Measurements from ENCODE around the gene SPACA1. TPM values are rescaled to one million over a fixed set of nuclear protein-coding genes. Genes with fewer than 3 reads are reported as not detected.
A peak's percentile ranks its signal among the peaks of the same experiment; 100 is the strongest.
"Not testable (repeated sequence)": the region's sequence is repeated elsewhere in the genome, so short reads cannot be mapped to it uniquely, and the experiment has no call there.

SPACA1 gene, protein sequence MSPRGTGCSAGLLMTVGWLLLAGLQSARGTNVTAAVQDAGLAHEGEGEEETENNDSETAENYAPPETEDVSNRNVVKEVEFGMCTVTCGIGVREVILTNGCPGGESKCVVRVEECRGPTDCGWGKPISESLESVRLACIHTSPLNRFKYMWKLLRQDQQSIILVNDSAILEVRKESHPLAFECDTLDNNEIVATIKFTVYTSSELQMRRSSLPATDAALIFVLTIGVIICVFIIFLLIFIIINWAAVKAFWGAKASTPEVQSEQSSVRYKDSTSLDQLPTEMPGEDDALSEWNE
- not detected for total RNA-seq
- polyA plus RNA-seq (ENCODE audit: insufficient read length in 2 of 2): not detected
- long read RNA-seq, donor 1: 0 reads
- long read RNA-seq, donor 2: 0 reads
- long read RNA-seq, donor 3: 0 reads
- long read RNA-seq, donor 4: 0 reads

DNA sequence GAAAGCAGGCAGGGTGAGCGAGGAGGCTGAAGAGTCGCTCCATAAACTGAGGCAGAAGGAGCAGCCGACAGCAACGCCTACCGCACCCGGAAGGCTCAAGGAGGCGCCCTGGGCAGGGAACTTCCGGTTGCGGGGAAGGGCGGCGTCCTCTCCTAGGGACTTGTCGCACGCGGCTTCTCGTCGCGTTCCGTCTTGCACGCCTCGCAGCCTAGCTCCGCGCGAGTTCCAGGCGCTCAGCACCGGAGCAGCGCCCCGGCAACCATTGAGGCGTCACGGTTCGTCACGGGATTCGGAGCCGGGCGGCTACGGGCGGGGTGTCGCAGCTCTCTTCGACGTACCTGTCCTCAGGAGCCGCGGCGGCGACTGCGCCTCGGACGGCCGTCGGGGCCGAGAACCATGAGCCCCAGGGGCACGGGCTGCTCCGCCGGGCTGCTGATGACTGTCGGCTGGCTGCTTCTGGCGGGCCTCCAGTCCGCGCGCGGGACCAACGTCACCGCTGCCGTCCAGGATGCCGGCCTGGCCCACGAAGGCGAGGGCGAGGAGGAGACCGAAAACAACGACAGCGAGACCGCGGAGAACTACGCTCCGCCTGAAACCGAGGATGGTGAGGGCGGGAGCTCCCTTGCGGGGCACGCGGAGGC is at the start of gene SPACA1:
TSS of gene SPACA1 (plus strand) at position 332 of the 641 bp plus-strand sequence. CDS start at position 397, 65 bp downstream.
- no peaks in the 10 kb centered on the region for H3K36me3 ChIP-seq (ENCODE audit: control insufficient read depth, insufficient read depth, low read length)
- no peak within 1 kb of the TSS for H3K4me3 ChIP-seq (ENCODE audit: low read depth, low read length)
- no peaks in the 10 kb centered on the region for H3K27me3 ChIP-seq (ENCODE audit: control insufficient read depth, insufficient read depth, low read length)
- WGBS (ENCODE audit: insufficient coverage): 74% methylated on average over 77 of the region's 77 CpGs
- no peak for DNase-seq (ENCODE audit: low read depth in 4 of 6, low spot score in 6 of 6)
- H3K9me3 ChIP-seq (ENCODE audit: control insufficient read depth, insufficient read depth, low read length): no peaks in the 10 kb centered on the region
- no peaks in the 10 kb centered on the region for H3K4me1 ChIP-seq (ENCODE audit: control insufficient read depth, insufficient read depth, low read length)
- H3K27ac ChIP-seq (ENCODE audit: low read depth, low read length): no peak within 1 kb of the TSS

DNA sequence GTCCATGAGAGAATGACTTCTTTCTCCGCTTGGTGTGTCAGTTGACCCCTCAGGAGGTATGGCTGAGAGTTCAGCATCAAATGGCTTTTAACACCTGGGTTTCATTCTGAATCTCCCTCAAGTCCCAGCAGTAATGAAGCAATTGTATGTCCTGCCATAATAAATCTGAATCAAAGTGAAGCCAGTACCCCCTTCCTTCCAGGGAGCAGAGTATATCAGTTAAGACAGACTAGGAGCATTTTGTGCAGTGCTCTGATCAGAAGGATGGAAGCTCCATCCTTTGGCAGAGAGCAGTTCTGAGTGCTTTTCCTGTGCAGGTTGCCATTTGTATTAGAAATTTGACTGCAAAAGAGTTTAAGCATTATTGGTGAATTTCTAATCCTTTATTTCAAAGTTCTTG is 46.9 kb upstream of the SPACA1 start:
- 80% methylated on average over 1 of the region's 1 CpG for WGBS (ENCODE audit: insufficient coverage)
- DNase-seq (ENCODE audit: low read depth in 4 of 6, low spot score in 6 of 6): no peak
- Histone ChIP-seq H3K9me3 (ENCODE audit: control insufficient read depth, insufficient read depth, low read length) (no peaks in the 10 kb centered on the region), H3K4me3 (ENCODE audit: low read depth, low read length) (no peak overlapping the region), H3K4me1 (ENCODE audit: control insufficient read depth, insufficient read depth, low read length) (no peaks in the 10 kb centered on the region), H3K27ac (ENCODE audit: low read depth, low read length) (no peak overlapping the region), H3K27me3 (ENCODE audit: control insufficient read depth, insufficient read depth, low read length) (no peaks in the 10 kb centered on the region), H3K36me3 (ENCODE audit: control insufficient read depth, insufficient read depth, low read length) (no peaks in the 10 kb centered on the region)

DNA sequence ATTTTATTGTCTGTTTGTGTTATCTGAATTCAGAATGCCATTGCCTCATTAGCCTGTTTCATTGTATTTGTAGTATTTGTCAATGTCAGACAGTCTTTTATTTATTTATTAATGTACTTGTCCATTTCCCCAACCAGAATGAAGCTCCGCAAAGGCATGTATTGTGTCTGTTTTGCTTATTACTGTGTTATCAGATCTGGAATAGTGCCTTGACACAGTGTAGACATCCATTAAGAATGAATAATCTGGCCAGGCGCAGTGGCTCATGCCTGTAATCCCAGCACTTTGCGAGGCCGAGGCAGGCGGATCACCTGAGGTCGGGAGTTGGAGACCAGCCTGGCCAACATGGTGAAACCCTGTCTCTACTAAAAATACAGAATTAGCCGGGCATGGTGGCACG is 46.4 kb upstream of the SPACA1 start:
- not testable (repeated sequence) for H3K4me1 ChIP-seq (ENCODE audit: control insufficient read depth, insufficient read depth, low read length); H3K36me3 ChIP-seq (ENCODE audit: control insufficient read depth, insufficient read depth, low read length); DNase-seq (ENCODE audit: low read depth in 4 of 6, low spot score in 6 of 6); H3K9me3 ChIP-seq (ENCODE audit: control insufficient read depth, insufficient read depth, low read length); H3K4me3 ChIP-seq (ENCODE audit: low read depth, low read length); H3K27ac ChIP-seq (ENCODE audit: low read depth, low read length); H3K27me3 ChIP-seq (ENCODE audit: control insufficient read depth, insufficient read depth, low read length)
- 86% methylated on average over 7 of the region's 8 CpGs for WGBS (ENCODE audit: insufficient coverage)

DNA sequence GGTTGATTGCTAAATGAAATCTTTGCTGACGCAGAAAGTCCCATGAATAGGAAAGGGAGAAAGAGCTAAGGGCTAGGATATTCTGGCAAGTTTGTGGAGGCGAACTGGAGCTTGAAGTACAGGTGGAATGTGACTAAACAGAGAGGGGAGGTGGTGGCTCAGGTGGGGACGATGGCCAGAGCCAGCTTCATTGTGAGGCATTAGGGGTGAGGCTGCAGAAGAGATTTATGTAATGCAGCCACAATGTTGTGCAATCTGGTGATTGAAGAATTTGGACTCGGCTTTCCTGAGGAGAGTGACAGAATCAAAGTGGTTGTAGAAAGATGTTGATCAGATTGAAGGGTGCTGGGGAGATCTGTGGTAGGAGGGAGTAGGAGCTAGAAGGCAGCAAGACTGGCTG is 42.9 kb upstream of the SPACA1 start:
- Histone ChIP-seq H3K27me3 (ENCODE audit: control insufficient read depth, insufficient read depth, low read length) (no peaks in the 10 kb centered on the region), H3K27ac (ENCODE audit: low read depth, low read length) (no peak overlapping the region), H3K36me3 (ENCODE audit: control insufficient read depth, insufficient read depth, low read length) (no peaks in the 10 kb centered on the region), H3K4me3 (ENCODE audit: low read depth, low read length) (no peak overlapping the region), H3K4me1 (ENCODE audit: control insufficient read depth, insufficient read depth, low read length) (no peaks in the 10 kb centered on the region), H3K9me3 (ENCODE audit: control insufficient read depth, insufficient read depth, low read length) (no peaks in the 10 kb centered on the region)
- WGBS (ENCODE audit: insufficient coverage): 79% methylated on average over 4 of the region's 4 CpGs
- no peak for DNase-seq (ENCODE audit: low read depth in 4 of 6, low spot score in 6 of 6)

DNA sequence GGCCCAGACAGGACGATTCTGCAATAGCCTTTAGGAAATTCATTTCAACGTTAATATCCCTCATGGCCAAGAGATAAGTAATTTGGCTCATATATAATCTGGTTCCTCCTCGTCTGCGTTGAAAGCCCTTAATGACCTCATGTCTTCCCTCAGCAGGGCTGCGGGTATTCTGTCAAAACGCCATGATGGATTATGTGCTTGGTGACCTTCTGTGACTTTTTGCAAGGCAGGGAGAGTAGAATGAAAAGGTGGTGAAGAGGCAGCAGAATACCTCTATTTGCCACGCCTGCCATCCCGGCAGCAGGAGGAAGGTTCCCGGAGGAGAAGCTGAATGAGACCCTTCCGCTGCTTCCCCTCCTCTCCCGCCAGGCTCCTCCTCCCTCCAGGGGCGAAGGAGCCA is 41.1 kb upstream of the SPACA1 start:
- H3K4me1 ChIP-seq (ENCODE audit: control insufficient read depth, insufficient read depth, low read length): no peaks in the 10 kb centered on the region
- H3K9me3 ChIP-seq (ENCODE audit: control insufficient read depth, insufficient read depth, low read length): no peaks in the 10 kb centered on the region
- H3K36me3 ChIP-seq (ENCODE audit: control insufficient read depth, insufficient read depth, low read length): no peaks in the 10 kb centered on the region
- no peak overlapping the region for H3K27ac ChIP-seq (ENCODE audit: low read depth, low read length)
- H3K27me3 ChIP-seq (ENCODE audit: control insufficient read depth, insufficient read depth, low read length): no peaks in the 10 kb centered on the region
- WGBS (ENCODE audit: insufficient coverage): 43% methylated on average over 3 of the region's 12 CpGs
- H3K4me3 ChIP-seq (ENCODE audit: low read depth, low read length): no peak overlapping the region
- DNase-seq (ENCODE audit: low read depth in 4 of 6, low spot score in 6 of 6): peak in 1 of 6 donors; percentile 32

DNA sequence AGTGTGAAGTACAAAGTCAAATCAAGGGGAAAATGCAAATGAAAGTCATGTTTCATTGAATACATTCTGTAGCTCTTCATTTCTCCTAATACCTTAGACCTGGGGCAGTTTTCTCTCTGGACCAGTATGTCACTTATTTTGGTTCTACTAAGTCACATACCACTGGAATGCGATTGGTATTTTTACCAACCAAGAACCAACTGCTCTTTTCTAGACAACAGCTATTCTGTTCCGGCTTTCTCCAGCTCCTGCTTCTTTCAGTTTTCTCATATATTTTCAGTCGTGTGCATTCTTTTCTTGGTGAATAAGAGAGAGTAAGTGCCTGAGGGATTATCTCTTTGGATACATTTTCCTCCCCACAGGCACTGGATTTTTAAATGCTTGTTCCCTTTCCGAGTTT is 39.2 kb upstream of the SPACA1 start:
- H3K4me3 ChIP-seq (ENCODE audit: low read depth, low read length): no peak overlapping the region
- H3K27me3 ChIP-seq (ENCODE audit: control insufficient read depth, insufficient read depth, low read length): no peaks in the 10 kb centered on the region
- no peak overlapping the region for H3K27ac ChIP-seq (ENCODE audit: low read depth, low read length)
- WGBS (ENCODE audit: insufficient coverage): no CpG with 5 or more reads among the region's 4 CpGs
- no peaks in the 10 kb centered on the region for H3K4me1 ChIP-seq (ENCODE audit: control insufficient read depth, insufficient read depth, low read length)
- no peaks in the 10 kb centered on the region for H3K9me3 ChIP-seq (ENCODE audit: control insufficient read depth, insufficient read depth, low read length)
- no peaks in the 10 kb centered on the region for H3K36me3 ChIP-seq (ENCODE audit: control insufficient read depth, insufficient read depth, low read length)
- no peak for DNase-seq (ENCODE audit: low read depth in 4 of 6, low spot score in 6 of 6)

DNA sequence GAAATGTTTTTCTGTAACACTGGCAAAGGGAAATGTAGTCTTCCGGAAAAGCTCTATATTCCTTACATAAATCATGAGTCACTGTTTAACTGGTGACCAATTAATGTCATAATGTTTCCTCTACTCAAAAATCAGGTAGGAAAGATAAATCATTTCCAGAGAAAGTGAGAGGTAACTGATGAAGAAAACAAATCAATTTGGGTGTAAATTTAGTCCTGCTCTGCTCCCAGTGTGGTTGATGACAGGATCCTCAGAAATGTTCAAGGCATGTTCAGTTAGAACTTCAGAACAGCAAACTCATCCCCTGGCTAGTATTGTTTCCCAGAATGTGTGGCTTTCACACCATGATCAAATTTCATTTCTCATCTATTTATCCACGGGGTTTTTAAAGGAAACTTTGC is 38.8 kb upstream of the SPACA1 start:
- H3K4me1 ChIP-seq (ENCODE audit: control insufficient read depth, insufficient read depth, low read length): no peaks in the 10 kb centered on the region
- H3K36me3 ChIP-seq (ENCODE audit: control insufficient read depth, insufficient read depth, low read length): no peaks in the 10 kb centered on the region

DNA sequence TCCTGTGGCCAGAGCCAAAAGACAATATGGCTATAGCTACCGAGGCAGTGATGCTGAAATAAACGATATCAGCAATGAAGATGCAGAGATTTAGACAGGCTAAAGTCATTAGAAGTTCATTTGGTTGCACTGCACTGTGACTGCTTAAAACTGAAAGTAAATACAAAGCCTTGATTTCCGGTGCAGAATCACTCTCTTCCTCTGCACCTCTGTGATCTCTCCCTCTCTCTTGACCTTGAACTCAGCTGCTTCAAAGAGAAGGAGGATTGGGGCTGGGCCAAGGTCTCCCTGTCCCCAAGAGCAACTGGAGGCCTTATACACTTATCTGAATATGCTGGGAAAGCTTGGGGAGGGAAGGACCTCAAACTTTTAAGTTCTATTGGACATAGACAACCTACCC is 34.6 kb upstream of the SPACA1 start:
- Histone ChIP-seq H3K27me3 (ENCODE audit: control insufficient read depth, insufficient read depth, low read length) (no peaks in the 10 kb centered on the region), H3K4me3 (ENCODE audit: low read depth, low read length) (no peak overlapping the region), H3K9me3 (ENCODE audit: control insufficient read depth, insufficient read depth, low read length) (no peaks in the 10 kb centered on the region), H3K4me1 (ENCODE audit: control insufficient read depth, insufficient read depth, low read length) (no peaks in the 10 kb centered on the region), H3K27ac (ENCODE audit: low read depth, low read length) (no peak overlapping the region), H3K36me3 (ENCODE audit: control insufficient read depth, insufficient read depth, low read length) (no peaks in the 10 kb centered on the region)
- 92% methylated on average over 3 of the region's 3 CpGs for WGBS (ENCODE audit: insufficient coverage)
- no peak for DNase-seq (ENCODE audit: low read depth in 4 of 6, low spot score in 6 of 6)

More for the DNA sequence above, 38.8 kb upstream of the SPACA1 start:
- Histone ChIP-seq H3K9me3 (ENCODE audit: control insufficient read depth, insufficient read depth, low read length) (no peaks in the 10 kb centered on the region), H3K4me3 (ENCODE audit: low read depth, low read length) (no peak overlapping the region), H3K27ac (ENCODE audit: low read depth, low read length) (no peak overlapping the region), H3K27me3 (ENCODE audit: control insufficient read depth, insufficient read depth, low read length) (no peaks in the 10 kb centered on the region)
- no peak for DNase-seq (ENCODE audit: low read depth in 4 of 6, low spot score in 6 of 6)
- WGBS (ENCODE audit: insufficient coverage): no CpG with 5 or more reads among the region's 2 CpGs

DNA sequence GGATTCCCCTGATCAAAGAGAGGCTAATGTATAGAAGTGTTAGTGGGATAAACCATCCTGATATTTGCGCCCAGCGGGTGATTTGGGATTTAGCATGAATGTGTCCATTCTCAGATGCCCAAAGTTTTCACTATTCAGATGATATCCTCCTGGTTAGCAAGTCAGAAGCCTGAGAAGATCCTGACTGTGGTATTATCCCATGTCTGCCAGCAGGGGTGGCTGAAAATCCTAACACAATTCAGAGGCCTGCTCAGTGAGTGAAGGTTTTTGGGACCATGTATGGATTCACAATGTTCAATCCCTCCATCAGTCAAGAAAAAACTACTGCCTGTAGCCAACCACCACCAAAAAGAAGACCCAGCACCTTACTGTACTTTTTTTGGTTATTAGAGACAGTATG is 34.1 kb upstream of the SPACA1 start:
- Histone ChIP-seq H3K27me3 (ENCODE audit: control insufficient read depth, insufficient read depth, low read length) (no peaks in the 10 kb centered on the region), H3K36me3 (ENCODE audit: control insufficient read depth, insufficient read depth, low read length) (no peaks in the 10 kb centered on the region), H3K27ac (ENCODE audit: low read depth, low read length) (no peak overlapping the region), H3K9me3 (ENCODE audit: control insufficient read depth, insufficient read depth, low read length) (no peaks in the 10 kb centered on the region), H3K4me3 (ENCODE audit: low read depth, low read length) (no peak overlapping the region), H3K4me1 (ENCODE audit: control insufficient read depth, insufficient read depth, low read length) (no peaks in the 10 kb centered on the region)
- no CpG with 5 or more reads among the region's 2 CpGs for whole genome bisulfite sequencing (ENCODE audit: insufficient coverage)
- no peak for DNase-seq (ENCODE audit: low read depth in 4 of 6, low spot score in 6 of 6)

DNA sequence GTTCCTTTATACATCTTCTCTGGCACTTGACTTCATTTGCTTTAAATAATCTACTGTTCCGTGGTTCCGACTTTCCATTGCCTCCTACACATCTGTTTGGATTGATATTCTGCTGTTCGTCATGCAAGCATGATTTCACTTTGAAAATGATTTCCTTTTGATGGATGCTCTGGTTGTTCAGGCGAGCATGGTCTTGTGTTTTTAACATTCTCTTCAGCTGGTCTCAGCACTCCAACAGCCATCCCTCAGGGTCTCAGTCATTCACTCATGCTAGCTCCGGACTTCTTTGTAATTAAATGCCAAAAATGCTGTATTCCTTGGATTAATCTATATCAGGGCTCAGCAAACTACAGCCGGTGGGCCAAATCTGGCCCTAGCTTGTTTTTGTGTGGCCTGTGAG is 27.2 kb upstream of the SPACA1 start:
- Histone ChIP-seq H3K27me3 (ENCODE audit: control insufficient read depth, insufficient read depth, low read length) (no peaks in the 10 kb centered on the region), H3K4me1 (ENCODE audit: control insufficient read depth, insufficient read depth, low read length) (no peaks in the 10 kb centered on the region), H3K4me3 (ENCODE audit: low read depth, low read length) (no peak overlapping the region), H3K9me3 (ENCODE audit: control insufficient read depth, insufficient read depth, low read length) (no peaks in the 10 kb centered on the region), H3K27ac (ENCODE audit: low read depth, low read length) (no peak overlapping the region), H3K36me3 (ENCODE audit: control insufficient read depth, insufficient read depth, low read length) (no peaks in the 10 kb centered on the region)
- peak in 1 of 6 donors; percentile 64 for DNase-seq (ENCODE audit: low read depth in 4 of 6, low spot score in 6 of 6)
- 100% methylated on average over 1 of the region's 6 CpGs for WGBS (ENCODE audit: insufficient coverage)

Measured in spinal cord (tissue), 10 donors.